Astrocyte of the cerebellum (primary cell): ENCODE data around the gene SERPINB12.

Experiments used
- DNase-seq: peaks from one replicate; pipeline ENCODE4 v3.0.0-alpha.2; 2011; ENCODE audit warnings: low read depth
- H3K4me3 ChIP-seq: 2 replicates; pipeline ENCODE4 v1.5.1; 2011; ENCODE audit warnings: mild to moderate bottlenecking, low read depth, low read length, moderate library complexity
- in situ Hi-C: cut with HindIII; loops from 2 replicates; pipeline ENCODE4 v1.10.0; 2017; ENCODE audit warnings: low sequenced_read_pairs
- TF ChIP-seq, protein P1 (sequence below): IDR thresholded peaks from 2 replicates; pipeline ENCODE4 v1.5.1; 2012; ENCODE audit warnings: low read length, low read depth, moderate library complexity, mild to moderate bottlenecking; ENCODE audit errors: missing control alignments

Gene SERPINB12

DNA sequence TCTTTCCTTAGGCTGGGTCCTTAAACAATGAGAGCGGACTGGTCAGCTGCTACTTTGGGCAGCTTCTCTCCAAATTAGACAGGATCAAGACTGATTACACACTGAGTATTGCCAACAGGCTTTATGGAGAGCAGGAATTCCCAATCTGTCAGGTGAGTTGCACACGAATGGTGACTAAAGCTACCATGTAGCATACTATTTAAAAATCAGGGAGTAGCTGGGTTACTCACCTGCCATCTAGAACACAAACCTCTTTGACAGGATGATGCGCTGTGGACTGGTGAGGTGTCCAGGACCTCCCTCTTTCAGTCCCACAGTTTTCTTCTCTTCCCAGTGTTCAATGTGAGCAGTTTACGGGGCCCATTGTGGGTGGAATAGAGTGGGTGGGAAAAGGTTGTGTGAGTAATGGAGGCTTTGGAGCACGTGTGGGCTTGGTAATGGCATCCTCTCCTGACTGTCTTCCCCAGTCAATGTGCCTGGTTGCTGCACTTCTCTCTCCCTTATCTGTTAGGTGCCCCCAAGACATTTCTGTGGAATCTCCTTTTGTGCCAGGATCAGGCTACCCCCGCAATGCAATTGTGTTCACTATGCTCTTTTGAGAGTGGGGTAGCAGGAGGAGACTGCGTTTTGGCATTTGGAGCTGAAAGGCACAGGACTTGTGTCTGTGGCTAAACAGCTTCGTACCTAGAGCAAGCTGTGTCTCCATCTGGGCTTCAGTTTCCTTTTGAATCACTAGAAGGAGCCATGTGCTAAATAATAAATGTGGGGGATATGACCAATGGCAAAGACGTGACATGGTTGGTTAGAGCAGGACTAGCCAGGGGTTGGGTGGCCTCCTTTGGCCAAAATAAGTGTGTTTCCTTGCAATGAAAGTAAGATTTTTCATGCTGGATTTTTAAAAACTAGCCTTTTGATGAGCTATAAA is 17.7 kb downstream of the SERPINB12 start:
- TF ChIP-seq, protein P1, sequence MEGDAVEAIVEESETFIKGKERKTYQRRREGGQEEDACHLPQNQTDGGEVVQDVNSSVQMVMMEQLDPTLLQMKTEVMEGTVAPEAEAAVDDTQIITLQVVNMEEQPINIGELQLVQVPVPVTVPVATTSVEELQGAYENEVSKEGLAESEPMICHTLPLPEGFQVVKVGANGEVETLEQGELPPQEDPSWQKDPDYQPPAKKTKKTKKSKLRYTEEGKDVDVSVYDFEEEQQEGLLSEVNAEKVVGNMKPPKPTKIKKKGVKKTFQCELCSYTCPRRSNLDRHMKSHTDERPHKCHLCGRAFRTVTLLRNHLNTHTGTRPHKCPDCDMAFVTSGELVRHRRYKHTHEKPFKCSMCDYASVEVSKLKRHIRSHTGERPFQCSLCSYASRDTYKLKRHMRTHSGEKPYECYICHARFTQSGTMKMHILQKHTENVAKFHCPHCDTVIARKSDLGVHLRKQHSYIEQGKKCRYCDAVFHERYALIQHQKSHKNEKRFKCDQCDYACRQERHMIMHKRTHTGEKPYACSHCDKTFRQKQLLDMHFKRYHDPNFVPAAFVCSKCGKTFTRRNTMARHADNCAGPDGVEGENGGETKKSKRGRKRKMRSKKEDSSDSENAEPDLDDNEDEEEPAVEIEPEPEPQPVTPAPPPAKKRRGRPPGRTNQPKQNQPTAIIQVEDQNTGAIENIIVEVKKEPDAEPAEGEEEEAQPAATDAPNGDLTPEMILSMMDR = no peak
- in situ Hi-C loops = no loop called here
- no peak for DNase-seq
- H3K4me3 ChIP-seq = no peak overlapping the region

DNA sequence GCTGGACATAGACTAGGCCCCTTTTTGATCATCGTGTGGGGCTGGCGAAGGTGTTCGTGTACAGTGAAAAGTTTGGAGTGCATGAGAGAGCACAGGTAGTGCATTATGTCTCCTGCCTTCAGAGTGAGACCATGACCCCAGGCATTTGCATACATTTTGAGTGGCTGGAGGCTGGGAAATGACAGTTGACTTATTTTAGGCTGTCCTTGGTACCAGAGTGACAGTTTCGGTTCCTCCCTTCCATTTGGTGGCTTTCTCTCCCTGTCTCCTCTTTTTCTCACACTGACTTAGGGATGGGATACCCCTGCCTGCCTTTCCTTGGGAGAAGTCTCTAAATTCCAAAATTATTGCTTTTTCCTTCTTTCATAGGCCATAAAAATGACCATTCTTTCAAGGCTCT is 20.1 kb downstream of the SERPINB12 start:
- H3K4me3 ChIP-seq = no peak overlapping the region
- TF ChIP-seq, protein P1 = no peak
- no peak for DNase-seq
- in situ Hi-C loops = no loop called here

DNA sequence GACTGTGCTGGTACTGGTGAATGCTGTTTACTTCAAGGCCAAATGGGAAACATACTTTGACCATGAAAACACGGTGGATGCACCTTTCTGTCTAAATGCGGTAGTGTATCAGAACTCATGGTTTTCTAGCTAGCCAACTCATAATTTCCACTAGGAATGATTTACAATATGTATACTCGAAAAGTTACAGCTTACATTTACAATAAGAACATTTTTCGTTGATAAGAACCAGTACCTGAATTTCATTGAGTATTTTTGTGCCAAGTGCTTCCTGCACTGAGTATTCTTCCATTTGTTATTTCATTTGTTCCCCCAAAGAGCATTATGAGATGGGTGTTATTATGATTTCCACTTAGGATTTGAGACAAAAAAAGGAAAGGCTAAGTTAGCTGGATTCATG is 21.9 kb downstream of the SERPINB12 start:
- in situ Hi-C loops = no loop called here
- no peak for DNase-seq
- no peak overlapping the region for H3K4me3 ChIP-seq
- TF ChIP-seq, protein P1 = no peak

GRCh38 chr18:63564561-63564960 is 22.4 kb downstream of the SERPINB12 start:
- H3K4me3 ChIP-seq = no peak overlapping the region
- DNase-seq = no peak
- TF ChIP-seq, protein P1 = no peak
- in situ Hi-C loops = no loop called here

GRCh38 chr18:63567276-63567675 is 25.1 kb downstream of the SERPINB12 start:
- TF ChIP-seq, protein P1 = no peak
- no peak overlapping the region for H3K4me3 ChIP-seq
- no peak for DNase-seq
- in situ Hi-C loops = no loop called here

DNA sequence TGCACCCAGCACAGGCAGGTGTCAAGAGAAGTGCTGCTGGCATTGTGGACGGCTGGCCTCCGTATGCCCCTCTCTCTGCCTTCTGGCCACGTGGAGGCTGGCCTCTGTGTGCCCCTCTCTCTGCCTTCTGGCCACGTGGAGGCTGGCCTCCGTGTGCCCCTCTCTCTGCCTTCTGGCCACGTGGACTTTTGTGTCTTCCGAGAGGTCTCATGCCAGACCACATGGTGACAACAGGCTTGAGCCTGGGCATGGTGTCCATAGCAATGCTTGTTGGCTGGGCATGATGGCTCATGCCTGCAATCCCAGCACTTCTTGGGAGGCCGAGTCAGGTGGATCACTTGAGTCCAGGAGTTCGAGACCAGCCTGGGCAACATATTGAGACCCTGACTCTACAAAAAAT is 25.7 kb downstream of the SERPINB12 start:
- TF ChIP-seq, protein P1 = no peak
- no peak for DNase-seq
- in situ Hi-C loops = no loop called here
- H3K4me3 ChIP-seq = no peak overlapping the region
